Measurements from ENCODE around the gene AGAP3.

DNA sequence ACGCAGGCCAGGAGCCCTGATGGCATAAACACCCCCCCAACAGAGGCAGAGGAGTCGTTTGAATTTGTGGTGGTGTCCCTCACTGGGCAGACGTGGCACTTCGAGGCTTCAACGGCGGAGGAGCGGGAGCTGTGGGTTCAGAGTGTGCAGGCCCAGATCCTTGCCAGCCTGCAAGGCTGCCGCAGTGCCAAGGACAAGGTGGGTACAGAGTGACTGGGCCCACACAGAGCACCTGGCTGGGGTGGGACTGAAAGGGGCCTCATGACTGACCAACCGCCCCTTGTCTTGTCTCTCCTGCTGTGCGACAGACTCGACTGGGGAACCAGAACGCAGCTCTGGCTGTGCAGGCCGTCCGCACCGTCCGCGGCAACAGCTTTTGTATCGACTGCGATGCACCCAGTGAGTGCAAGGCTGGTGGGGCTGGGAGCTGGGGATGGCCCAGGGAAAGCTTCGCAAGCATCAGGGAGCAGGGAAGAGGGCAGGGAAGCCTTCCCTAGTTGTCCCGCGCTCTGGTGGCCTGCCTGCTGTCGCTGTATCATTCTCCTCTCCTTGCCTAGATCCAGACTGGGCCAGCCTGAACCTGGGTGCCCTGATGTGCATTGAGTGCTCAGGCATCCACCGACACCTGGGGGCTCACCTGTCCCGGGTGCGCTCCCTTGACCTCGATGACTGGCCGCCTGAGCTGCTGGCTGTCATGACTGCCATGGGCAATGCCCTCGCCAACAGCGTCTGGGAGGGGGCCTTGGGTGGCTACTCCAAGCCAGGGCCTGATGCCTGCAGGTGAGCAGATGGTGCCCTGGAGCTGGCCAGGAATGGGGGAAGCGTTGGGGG lies 55.8 kb downstream of the AGAP3 start:
- TF ChIP-seq CTCF (conservative IDR thresholded peaks at IDR 0.05 in 1 of 2, IDR thresholded peaks at IDR 0.05 in 1 of 2; ENCODE audit: low read depth in 1 of 2, low read length in 2 of 2) (no peak), EZH2 (IDR thresholded peaks at IDR 0.05; ENCODE audit: low read length, missing control alignments) (no peak)

All from fibroblast of lung (primary cell).